Lower leg skin (tissue), 4 donors: Measurements from ENCODE around the gene MX2. TPM values are rescaled to one million over a fixed set of nuclear protein-coding genes. Genes with fewer than 3 reads are reported as not detected.
A peak's percentile ranks its signal among the peaks of the same experiment; 100 is the strongest.

Experiments used
- DNase-seq, 2 donors: peaks; one replicate each; pipeline ENCODE4 v3.0.0-alpha.2; 2019; ENCODE audit warnings: low spot score in 2 of 2
- H3K4me3 ChIP-seq: fragments of 200-600 bp; sonication (generic); 2 replicates; pipeline ENCODE4 v1.5.1; 2017; ENCODE audit warnings: mild to moderate bottlenecking, low read depth; ENCODE audit not compliant: poor library complexity, severe bottlenecking
- POLR2A ChIP-seq, 2 donors: fragments of 450-650 bp; IDR thresholded peaks; one replicate each; pipeline ENCODE4 v1.6.1; 2016 to 2017; ENCODE audit warnings: antibody characterized with exemption in 2 of 2, mild to moderate bottlenecking in 1 of 2, moderate library complexity in 1 of 2
- WGBS, 2 donors: methylation state at CpG; one replicate each; pipeline ENCODE4 v1.1.5; 2018; 5-methylcytosine and 5-hydroxymethylcytosine counted together
- intact Hi-C: fragments of 100-400 bp; cut with DNase I; formaldehyde crosslinking; loops from one replicate; pipeline ENCODE4 v1.15.0; 2023; ENCODE audit warnings: low total_unique reads
- total RNA-seq, 4 donors: library from RNA; depleted of rRNA; stranded (reverse); fragments of >200 nt; gene quantifications; one replicate each; pipeline ENCODE4 v1.1.0, GENCODE V29; 2016
- TF ChIP-seq, protein P1 (sequence below), 3 donors: fragments of 450-650 bp; IDR thresholded peaks; one replicate each; pipeline ENCODE4 v1.5.1; 2016; ENCODE audit warnings: antibody characterized with exemption in 3 of 3, mild to moderate bottlenecking in 3 of 3, moderate library complexity in 2 of 3

MX2 gene
- total RNA-seq, 4 donors from 2014 or later: 1.9 to 10.3 (median 6.0) TPM

DNA sequence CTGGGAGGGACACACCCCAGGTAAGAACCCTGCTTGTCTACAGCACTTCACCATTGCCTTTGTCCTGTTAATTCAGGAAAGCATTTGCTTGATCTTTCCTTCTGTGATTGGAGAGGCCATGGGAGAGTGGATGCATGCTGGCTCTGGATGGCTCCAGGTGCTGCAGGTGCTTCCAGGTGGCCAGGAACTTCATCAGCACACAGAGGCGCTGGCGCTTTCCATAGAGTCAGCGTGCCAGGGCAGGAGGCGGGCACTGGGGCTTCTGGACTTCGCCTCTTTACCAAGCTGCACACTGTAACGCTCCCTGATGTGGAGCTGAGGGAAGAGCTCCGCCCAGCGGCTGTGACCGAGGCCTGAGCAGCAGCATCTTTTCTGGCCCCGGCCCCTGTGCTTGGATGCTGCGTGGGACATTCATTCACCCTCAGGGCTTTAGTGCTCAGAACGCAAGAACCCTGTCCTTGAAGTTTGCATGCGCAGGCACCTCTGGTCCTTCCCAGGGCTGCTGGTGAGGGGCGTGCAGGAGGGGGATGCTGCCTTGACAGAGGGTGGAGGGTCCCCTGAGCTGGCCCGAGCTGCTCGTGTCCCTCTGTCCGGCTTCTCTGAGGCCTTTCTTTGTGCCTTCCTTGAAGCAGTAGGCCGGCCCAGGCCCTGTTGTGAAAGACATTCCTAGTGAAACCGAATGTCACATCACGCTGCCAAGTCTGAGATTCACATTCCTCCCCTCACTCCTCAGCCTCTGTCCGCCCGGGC, 1.6 kb upstream of the MX2 start:
- peak; percentile 65 to 93 for DNase-seq

DNA sequence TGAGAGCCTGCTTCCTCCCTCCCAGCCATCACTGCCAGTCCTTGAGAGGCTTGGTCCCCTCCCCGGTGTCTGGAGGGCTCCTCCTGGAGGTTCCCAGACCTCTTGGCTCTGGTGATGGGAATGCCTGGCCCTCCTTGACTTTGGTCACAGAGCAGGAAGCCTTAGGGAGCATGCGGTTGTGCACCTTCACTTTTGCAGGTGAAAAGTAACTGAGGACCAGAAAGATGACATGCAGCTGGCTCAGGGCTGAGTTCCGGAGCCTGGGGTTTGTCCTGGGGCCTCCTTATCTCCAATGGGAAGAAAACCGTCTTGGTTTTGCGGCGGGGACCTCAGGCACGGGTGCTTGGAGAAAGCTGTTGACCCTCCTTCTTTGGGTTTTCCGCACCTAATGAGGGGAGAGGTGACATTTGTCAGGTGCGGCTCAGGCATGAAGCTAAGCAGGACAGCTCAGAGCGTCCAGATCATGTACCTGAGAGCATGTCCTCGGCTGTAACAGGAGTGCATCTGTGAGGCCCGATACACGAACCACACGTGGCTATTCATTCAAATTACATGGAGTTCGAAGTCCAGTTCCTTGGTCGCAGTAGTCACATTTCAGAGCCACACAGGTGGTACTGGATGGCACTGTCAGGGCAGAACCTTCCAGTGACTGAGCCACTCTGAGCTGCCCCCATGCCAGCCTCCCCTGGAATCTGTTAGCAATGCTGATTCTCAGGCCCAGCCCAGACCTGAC, 608 bp upstream of the MX2 start:
- intact Hi-C loops: no loop called here
- peak in 1 of 2 donors; percentile 75 for DNase-seq
- TF ChIP-seq, protein P1, sequence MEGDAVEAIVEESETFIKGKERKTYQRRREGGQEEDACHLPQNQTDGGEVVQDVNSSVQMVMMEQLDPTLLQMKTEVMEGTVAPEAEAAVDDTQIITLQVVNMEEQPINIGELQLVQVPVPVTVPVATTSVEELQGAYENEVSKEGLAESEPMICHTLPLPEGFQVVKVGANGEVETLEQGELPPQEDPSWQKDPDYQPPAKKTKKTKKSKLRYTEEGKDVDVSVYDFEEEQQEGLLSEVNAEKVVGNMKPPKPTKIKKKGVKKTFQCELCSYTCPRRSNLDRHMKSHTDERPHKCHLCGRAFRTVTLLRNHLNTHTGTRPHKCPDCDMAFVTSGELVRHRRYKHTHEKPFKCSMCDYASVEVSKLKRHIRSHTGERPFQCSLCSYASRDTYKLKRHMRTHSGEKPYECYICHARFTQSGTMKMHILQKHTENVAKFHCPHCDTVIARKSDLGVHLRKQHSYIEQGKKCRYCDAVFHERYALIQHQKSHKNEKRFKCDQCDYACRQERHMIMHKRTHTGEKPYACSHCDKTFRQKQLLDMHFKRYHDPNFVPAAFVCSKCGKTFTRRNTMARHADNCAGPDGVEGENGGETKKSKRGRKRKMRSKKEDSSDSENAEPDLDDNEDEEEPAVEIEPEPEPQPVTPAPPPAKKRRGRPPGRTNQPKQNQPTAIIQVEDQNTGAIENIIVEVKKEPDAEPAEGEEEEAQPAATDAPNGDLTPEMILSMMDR (IDR thresholded peaks at IDR 0.05): no peak
- TF ChIP-seq POLR2A (IDR thresholded peaks at IDR 0.05): no peak
- WGBS, 2 donors: 87 to 95% methylated on average over 16 of the region's 16 CpGs
- no peak overlapping the region for H3K4me3 ChIP-seq

More for the DNA sequence above, 1.6 kb upstream of the MX2 start:
- intact Hi-C loops: no loop called here
- WGBS, 2 donors: 62 to 72% methylated on average over 21 to 22 of the region's 22 CpGs
- H3K4me3 ChIP-seq: no peak overlapping the region
- TF ChIP-seq, protein P1 (IDR thresholded peaks at IDR 0.05): no peak
- no peak for TF ChIP-seq POLR2A (IDR thresholded peaks at IDR 0.05)

DNA sequence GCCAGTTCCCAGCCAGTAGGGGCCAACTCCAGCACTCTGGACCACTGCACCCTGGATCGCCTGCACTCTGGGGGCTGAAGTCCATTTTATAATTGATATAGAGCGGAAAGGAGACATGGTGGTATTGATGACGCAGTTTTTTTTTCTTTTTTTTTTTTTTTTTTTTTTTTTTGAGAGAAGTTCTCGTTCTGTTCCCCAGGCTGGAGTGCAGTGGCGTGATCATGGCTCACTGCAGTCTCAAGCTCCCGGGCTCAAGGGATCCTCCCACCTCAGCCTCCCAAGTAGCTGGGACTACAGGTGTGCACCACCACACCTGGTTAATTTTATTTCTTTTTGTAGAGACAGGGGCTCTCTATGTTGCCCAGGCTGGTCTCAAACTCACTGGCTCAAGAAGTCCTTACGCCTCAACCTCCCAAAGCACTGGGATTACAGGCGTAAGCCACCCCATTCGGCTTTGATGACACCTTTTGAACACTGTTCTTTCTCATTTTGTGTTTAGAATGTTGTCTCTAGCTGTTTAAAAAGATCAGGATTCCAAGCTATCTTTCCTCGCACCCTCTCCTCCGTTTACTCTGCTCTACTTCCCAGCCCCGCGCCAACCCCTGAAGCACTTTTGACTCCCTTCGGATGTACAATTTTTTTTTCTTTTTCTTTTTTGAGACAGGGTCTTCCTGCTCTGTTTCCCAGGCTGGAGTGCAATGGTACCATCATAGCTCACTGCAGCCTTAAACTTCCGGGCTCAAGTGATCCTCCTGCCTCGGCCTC, 960 bp downstream of the MX2 start:
- TF ChIP-seq, protein P1 (IDR thresholded peaks at IDR 0.05): no peak
- TF ChIP-seq POLR2A (IDR thresholded peaks at IDR 0.05): no peak
- intact Hi-C loops: no loop called here
- no peak overlapping the region for H3K4me3 ChIP-seq
- 80 to 82% methylated on average over 16 of the region's 16 CpGs for WGBS, 2 donors
- peak in 1 of 2 donors; percentile 52 for DNase-seq

DNA sequence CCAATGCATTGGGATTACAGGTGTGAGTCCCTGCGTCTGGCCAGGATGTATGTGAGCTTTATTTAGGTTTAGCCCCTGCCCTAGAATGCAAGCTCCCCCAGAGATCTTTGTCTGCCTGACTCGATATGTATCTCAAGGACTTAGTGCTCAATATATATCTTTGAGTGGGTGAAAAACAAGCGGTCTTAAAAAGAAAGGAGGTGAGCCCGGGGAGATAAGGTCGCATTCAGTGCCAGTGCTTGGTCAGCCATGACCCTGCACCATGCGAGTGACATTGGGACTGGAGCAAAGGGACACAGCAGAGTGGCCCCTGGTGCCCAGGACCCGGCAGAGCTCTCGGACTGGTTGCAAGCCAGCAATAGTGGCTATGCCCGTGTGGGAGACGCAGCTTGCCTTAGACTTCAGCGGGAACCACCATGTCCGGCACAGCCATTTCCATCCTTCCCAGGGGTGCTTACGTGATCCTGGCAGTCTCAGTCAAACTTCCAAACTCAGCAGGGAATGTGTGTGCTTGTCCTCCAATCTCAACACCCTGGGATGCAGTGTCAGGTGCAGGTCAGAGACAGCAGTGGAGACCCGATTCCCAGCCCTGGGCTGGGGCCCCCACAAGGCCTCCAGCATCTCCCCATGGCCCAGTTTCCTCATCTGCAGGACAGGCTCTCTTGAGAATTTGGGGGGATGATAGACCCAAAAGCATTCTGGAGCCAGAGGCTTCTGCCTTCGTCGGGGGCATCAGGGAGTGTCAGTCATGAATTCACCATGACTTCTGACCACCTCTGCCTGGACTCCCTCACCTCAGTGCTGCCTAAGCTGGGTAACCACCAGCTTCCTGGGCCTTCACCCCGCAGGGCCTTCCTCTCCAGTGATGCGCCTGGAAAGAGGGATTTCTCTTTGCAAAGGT, 1.8 kb downstream of the MX2 start:
- DNase-seq: peak in 1 of 2 donors; percentile 82
- H3K4me3 ChIP-seq: no peak overlapping the region
- 93 to 94% methylated on average over 18 of the region's 18 CpGs for WGBS, 2 donors
- intact Hi-C loops: no loop called here
- no peak for TF ChIP-seq POLR2A (IDR thresholded peaks at IDR 0.05)
- TF ChIP-seq, protein P1 (IDR thresholded peaks at IDR 0.05): no peak

DNA sequence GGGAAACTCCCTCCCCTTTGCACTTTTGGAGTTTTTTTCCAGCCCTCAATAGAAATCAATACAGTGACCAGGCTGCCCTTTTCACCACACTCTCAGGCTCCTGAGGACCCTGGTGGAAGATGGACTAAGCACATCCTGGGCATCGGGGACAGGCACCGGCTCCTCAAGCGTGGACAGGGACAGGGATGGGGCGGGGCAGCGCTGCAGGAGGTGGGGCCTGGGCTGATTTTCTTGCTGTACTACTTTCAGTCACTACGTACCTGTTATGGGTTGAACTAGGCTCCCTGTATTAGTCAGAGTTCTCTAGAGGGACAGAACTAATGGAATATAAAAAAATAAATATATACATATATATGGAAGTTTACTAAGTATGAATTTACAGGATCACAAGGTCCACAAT, 2.5 kb downstream of the MX2 start:
- TF ChIP-seq POLR2A (IDR thresholded peaks at IDR 0.05): no peak
- TF ChIP-seq, protein P1 (IDR thresholded peaks at IDR 0.05): no peak
- DNase-seq: peak in 1 of 2 donors; percentile 81
- no peak overlapping the region for H3K4me3 ChIP-seq

More for the DNA sequence above, 2.5 kb downstream of the MX2 start:
- WGBS, 2 donors: 54 to 63% methylated on average over 6 of the region's 6 CpGs
- intact Hi-C loops: no loop called here
